Endodermal cell (in vitro differentiated cells): ENCODE results near the gene ZNF396. TPM values are rescaled to one million over a fixed set of nuclear protein-coding genes. Genes with fewer than 3 reads are reported as not detected.

Experiments used
- DNase-seq: peaks from one replicate; pipeline ENCODE4 v3.0.0-alpha.2; 2017
- H3K27ac ChIP-seq: 2 replicates; pipeline ENCODE4 v1.5.1; 2013; ENCODE audit warnings: mild to moderate bottlenecking, low read depth, low read length, moderate library complexity
- H3K27me3 ChIP-seq: 2 replicates; pipeline ENCODE4 v1.6.1; 2013; ENCODE audit warnings: mild to moderate bottlenecking, low read length, moderate library complexity; ENCODE audit not compliant: insufficient read depth, control insufficient read depth, poor library complexity, severe bottlenecking
- H3K36me3 ChIP-seq: 2 replicates; pipeline ENCODE4 v1.7.0; 2013; ENCODE audit warnings: mild to moderate bottlenecking, low read length, moderate library complexity; ENCODE audit not compliant: control insufficient read depth, insufficient read depth
- H3K4me1 ChIP-seq: one replicate; pipeline ENCODE4 v1.7.0; 2013; ENCODE audit warnings: low read length; ENCODE audit not compliant: control insufficient read depth, insufficient read depth
- H3K4me3 ChIP-seq: 2 replicates; pipeline ENCODE4 v1.5.1; 2013; ENCODE audit warnings: mild to moderate bottlenecking, low read length, moderate library complexity
- H3K9ac ChIP-seq: 2 replicates; pipeline ENCODE4 v1.6.1; 2013; ENCODE audit warnings: mild to moderate bottlenecking, low read length, moderate library complexity; ENCODE audit not compliant: poor library complexity, severe bottlenecking; ENCODE audit errors: extremely low read depth
- H3K9me3 ChIP-seq: 2 replicates; pipeline ENCODE4 v1.6.1; 2013; ENCODE audit warnings: mild to moderate bottlenecking, low read length, moderate library complexity; ENCODE audit not compliant: control insufficient read depth
- H3K27ac Mint-ChIP-seq: 2 replicates; pipeline ENCODE4 v1.8.0; 2020; ENCODE audit warnings: mixed read lengths
- H3K27me3 Mint-ChIP-seq: 2 replicates; pipeline ENCODE4 v1.8.0; 2021; ENCODE audit warnings: mild to moderate bottlenecking, mixed read lengths; ENCODE audit not compliant: insufficient read depth
- H3K36me3 Mint-ChIP-seq: 2 replicates; pipeline ENCODE4 v1.8.0; 2020; ENCODE audit warnings: low read depth, mixed read lengths
- H3K4me1 Mint-ChIP-seq: 2 replicates; pipeline ENCODE4 v1.8.0; 2020; ENCODE audit warnings: mixed read lengths
- H3K4me3 Mint-ChIP-seq: 2 replicates; pipeline ENCODE4 v1.8.0; 2020; ENCODE audit warnings: mild to moderate bottlenecking, moderate library complexity, mixed read lengths
- H3K9me3 Mint-ChIP-seq: 2 replicates; pipeline ENCODE4 v1.8.0; 2020; ENCODE audit warnings: mild to moderate bottlenecking, mixed read lengths
- WGBS, 2 experiments: methylation state at CpG; one replicate each; pipeline versions ENCODE4 v1.1.5 to v1.1.7; 2013; ENCODE audit warnings: missing lambda C conversion rate in 2 of 2, mixed read lengths in 1 of 2; ENCODE audit not compliant: insufficient coverage in 1 of 2, insufficient read length in 1 of 2; 5-methylcytosine and 5-hydroxymethylcytosine counted together
- total RNA-seq, 2 donors: library from RNA; stranded (reverse); fragmentation: NEBNext Ultra II Directional in 1 of 2; extraction: Animal tissue kit (Norgen Biotek cat#: 25700) in 1 of 2; gene quantifications; 2 replicates in 1 of 2; 3 replicates in 1 of 2; pipeline ENCODE4 v1.2.1, GENCODE V29; 2021
- TF ChIP-seq, protein P1 (sequence below): fragments of 200-600 bp; sonication (generic); conservative IDR thresholded peaks from 2 replicates; pipeline ENCODE4 v1.5.0; 2021; ENCODE audit warnings: antibody characterized with exemption, mild to moderate bottlenecking

ZNF396 gene
- total RNA-seq, 2 donors from 2014 or later: 5.4 to 8.5 TPM

DNA sequence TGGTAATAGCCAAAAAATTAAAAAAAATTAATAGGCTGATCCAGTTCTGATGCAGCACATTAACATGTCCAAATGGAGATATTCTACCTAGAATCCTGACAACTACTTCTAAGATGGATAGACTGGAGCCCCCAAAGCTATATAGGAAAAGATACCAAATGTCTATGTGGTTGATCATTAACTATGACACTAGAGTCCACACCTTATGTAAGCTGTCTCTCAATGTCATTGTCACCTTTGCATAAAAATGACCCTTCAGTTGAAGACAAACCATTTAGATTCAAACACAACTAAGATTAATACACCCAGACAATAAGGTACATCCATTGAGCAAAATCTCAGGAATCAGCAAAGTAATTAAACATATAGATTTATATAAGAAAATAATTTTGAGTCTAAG, 14.6 kb downstream of the ZNF396 start:
- TF ChIP-seq, protein P1, sequence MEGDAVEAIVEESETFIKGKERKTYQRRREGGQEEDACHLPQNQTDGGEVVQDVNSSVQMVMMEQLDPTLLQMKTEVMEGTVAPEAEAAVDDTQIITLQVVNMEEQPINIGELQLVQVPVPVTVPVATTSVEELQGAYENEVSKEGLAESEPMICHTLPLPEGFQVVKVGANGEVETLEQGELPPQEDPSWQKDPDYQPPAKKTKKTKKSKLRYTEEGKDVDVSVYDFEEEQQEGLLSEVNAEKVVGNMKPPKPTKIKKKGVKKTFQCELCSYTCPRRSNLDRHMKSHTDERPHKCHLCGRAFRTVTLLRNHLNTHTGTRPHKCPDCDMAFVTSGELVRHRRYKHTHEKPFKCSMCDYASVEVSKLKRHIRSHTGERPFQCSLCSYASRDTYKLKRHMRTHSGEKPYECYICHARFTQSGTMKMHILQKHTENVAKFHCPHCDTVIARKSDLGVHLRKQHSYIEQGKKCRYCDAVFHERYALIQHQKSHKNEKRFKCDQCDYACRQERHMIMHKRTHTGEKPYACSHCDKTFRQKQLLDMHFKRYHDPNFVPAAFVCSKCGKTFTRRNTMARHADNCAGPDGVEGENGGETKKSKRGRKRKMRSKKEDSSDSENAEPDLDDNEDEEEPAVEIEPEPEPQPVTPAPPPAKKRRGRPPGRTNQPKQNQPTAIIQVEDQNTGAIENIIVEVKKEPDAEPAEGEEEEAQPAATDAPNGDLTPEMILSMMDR: no peak
- no peak overlapping the region for H3K9ac ChIP-seq
- no peaks in the 10 kb centered on the region for H3K4me1 ChIP-seq
- H3K27ac ChIP-seq: no peak overlapping the region
- peaks cover 11% of the 10 kb centered on the region for H3K36me3 ChIP-seq
- H3K4me3 Mint-ChIP-seq: no peak overlapping the region
- no peak for DNase-seq
- no peaks in the 10 kb centered on the region for H3K27me3 Mint-ChIP-seq
- H3K36me3 Mint-ChIP-seq: peaks cover 30% of the 10 kb centered on the region
- H3K9me3 Mint-ChIP-seq: peaks cover 48% of the 10 kb centered on the region
- H3K9me3 ChIP-seq: peaks cover 44% of the 10 kb centered on the region
- no peak overlapping the region for H3K27ac Mint-ChIP-seq
- peaks cover 4% of the 10 kb centered on the region for H3K4me1 Mint-ChIP-seq
- no peaks in the 10 kb centered on the region for H3K27me3 ChIP-seq
- H3K4me3 ChIP-seq: peak overlapping the region; percentile 59

- TF ChIP-seq, protein P1: no peak
- peaks cover 48% of the 10 kb centered on the region for H3K9me3 Mint-ChIP-seq
- no peak overlapping the region for H3K27ac Mint-ChIP-seq
- WGBS, 2 experiments: 77 to 90% methylated on average over 2 of the region's 2 CpGs
- H3K36me3 Mint-ChIP-seq: peaks cover 30% of the 10 kb centered on the region
- H3K4me1 Mint-ChIP-seq: peaks cover 4% of the 10 kb centered on the region
- Histone ChIP-seq H3K27me3 (no peaks in the 10 kb centered on the region), H3K9me3 (peaks cover 52% of the 10 kb centered on the region), H3K4me3 (peak overlapping the region; percentile 59), H3K4me1 (no peaks in the 10 kb centered on the region), H3K27ac (no peak overlapping the region), H3K36me3 (peaks cover 11% of the 10 kb centered on the region), H3K9ac (no peak overlapping the region)
- no peak for DNase-seq
- no peak overlapping the region for H3K4me3 Mint-ChIP-seq
- no peaks in the 10 kb centered on the region for H3K27me3 Mint-ChIP-seq
Observed at GRCh38 chr18:35361570-35362321, 15.4 kb downstream of the ZNF396 start.

GRCh38 chr18:35355140-35355618, 22.0 kb downstream of the ZNF396 start:
- peaks cover 52% of the 10 kb centered on the region for H3K9me3 Mint-ChIP-seq
- Histone ChIP-seq H3K9me3 (peaks cover 87% of the 10 kb centered on the region), H3K27ac (no peak overlapping the region), H3K4me1 (no peaks in the 10 kb centered on the region), H3K27me3 (no peaks in the 10 kb centered on the region), H3K9ac (no peak overlapping the region), H3K4me3 (peak overlapping the region; percentile 55), H3K36me3 (peaks cover 37% of the 10 kb centered on the region)
- TF ChIP-seq, protein P1: peak; percentile 78
- peaks cover 10% of the 10 kb centered on the region for H3K4me1 Mint-ChIP-seq
- 51 to 72% methylated on average over 3 to 4 of the region's 4 CpGs for WGBS, 2 experiments
- peaks cover 23% of the 10 kb centered on the region for H3K36me3 Mint-ChIP-seq
- peak; percentile 86 for DNase-seq
- H3K27me3 Mint-ChIP-seq: no peaks in the 10 kb centered on the region
- H3K27ac Mint-ChIP-seq: no peak overlapping the region
- no peak overlapping the region for H3K4me3 Mint-ChIP-seq
